ENCODE results near the gene POLQ. TPM values are rescaled to one million over a fixed set of nuclear protein-coding genes. Genes with fewer than 3 reads are reported as not detected.

Gene POLQ
- total RNA-seq, 1 experiment from 2014 or later, result 14.9 TPM

DNA sequence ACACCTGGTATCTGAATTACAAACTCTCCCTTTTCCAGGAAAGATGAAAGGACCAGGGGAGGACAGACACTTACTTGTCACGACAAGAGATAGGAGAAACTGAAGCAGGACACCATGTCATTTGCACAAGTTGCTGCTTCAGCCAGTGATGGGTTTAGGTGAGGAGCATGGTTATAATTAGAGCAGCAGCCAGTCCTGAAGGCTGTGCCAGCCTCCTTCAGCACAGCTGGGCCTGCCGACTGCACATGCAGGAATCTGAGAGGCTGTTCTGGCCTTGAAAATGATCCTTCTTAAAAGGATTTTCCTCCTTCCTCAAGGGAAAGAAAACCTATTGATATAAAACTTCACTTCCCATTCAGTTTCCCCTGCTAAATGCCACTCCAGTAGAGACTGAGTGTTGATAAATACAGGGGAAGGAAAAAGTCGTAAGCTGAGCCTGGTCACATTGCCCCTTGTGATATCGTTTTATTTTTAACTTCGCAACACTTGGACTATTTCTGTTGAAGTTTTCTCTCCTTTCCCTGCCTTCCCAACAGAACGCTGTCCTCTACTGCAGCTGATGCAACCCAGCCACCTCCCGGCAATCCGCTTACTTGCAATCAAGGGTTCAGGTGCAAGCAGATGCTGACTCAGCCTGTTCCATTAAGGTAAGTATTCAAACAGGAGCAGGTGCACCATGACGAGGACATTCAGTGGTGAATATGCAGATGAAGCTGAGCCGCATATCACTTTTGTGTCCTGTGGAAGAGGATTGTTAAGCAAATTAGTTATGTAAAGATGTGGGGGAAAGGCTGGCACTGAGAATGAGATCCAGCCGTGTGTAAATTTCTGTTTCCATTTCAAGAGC lies 47.3 kb upstream of the POLQ start, which contains the start of gene FBXO40 (continued):
- TF ChIP-seq FOXP4 (CRISPR knock-in tag; IDR thresholded peaks at IDR 0.05) (peak; percentile 71; the same call in 1 of the 2 replicates), SOX15 (CRISPR knock-in tag; IDR thresholded peaks at IDR 0.05) (no peak), E2F4 (CRISPR knock-in tag; IDR thresholded peaks at IDR 0.05; ENCODE audit: borderline replicate concordance, low read depth) (no peak), NFE2L1 (CRISPR knock-in tag; IDR thresholded peaks at IDR 0.05) (peak; percentile 100), NR1H2 (CRISPR knock-in tag; IDR thresholded peaks at IDR 0.05) (no peak), ZNF232 (CRISPR knock-in tag; IDR thresholded peaks at IDR 0.05) (peak; percentile 52; the same call in 1 of the 2 replicates), SMAD3 (CRISPR knock-in tag; IDR thresholded peaks at IDR 0.05; ENCODE audit: borderline replicate concordance) (no peak), HMGA2 (CRISPR knock-in tag; IDR thresholded peaks at IDR 0.05) (no peak), GABPB1 (CRISPR knock-in tag; IDR thresholded peaks at IDR 0.05) (peak; percentile 86), ZMAT4 (CRISPR knock-in tag; IDR thresholded peaks at IDR 0.05) (no peak), ETV6 (CRISPR knock-in tag; IDR thresholded peaks at IDR 0.05) (peak; percentile 74; the same call in 1 of the 2 replicates), TEAD1 (CRISPR knock-in tag; IDR thresholded peaks at IDR 0.05) (peak; percentile 90; the same call in 1 of the 2 replicates), ATF1 (CRISPR knock-in tag; IDR thresholded peaks at IDR 0.05) (no peak), ZNF317 (CRISPR knock-in tag; IDR thresholded peaks at IDR 0.05; ENCODE audit: borderline replicate concordance, low read depth) (no peak), CREM (CRISPR knock-in tag; IDR thresholded peaks at IDR 0.05) (peak; percentile 65; the same call in 1 of the 2 replicates), ELF4 (CRISPR knock-in tag; IDR thresholded peaks at IDR 0.05; ENCODE audit: low read depth) (no peak), ZNF219 (CRISPR knock-in tag; IDR thresholded peaks at IDR 0.05; ENCODE audit: borderline replicate concordance) (no peak), CTCF (IDR thresholded peaks at IDR 0.05) (no peak)
- TF ChIP-seq, protein P1, sequence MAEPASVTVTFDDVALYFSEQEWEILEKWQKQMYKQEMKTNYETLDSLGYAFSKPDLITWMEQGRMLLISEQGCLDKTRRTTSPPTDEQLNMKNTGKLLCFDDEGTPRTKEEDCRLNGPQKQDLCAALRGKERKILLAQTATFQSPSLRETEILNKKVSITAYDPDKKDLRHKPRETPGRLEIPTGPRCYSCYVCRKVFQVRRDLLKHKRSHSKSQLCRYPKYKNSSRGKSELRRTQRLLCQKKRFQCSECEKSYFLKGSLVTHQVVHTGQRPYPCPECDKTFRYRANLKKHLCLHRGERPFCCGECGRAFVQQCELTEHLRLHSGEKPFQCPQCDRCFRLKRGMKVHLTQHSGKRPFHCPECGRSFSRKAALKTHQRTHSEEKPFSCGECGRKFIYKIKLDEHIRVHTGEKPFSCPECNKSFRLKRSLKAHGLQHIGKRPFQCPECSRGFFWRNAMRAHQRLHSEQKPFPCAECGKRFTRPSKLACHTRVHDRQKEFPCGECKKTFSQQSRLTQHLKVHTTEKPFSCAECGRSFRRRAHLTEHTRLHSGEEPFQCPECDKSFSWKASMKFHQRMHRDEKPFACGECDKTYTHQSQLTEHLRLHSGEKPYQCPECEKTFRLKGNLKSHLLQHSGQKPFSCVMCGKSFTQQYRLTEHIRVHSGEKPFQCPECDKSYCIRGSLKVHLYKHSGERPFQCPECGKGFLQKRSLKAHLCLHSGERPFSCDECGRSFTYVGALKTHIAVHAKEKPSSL (CRISPR knock-in tag; conservative IDR thresholded peaks at IDR 0.05), result no peak
- TF ChIP-seq, protein P2, sequence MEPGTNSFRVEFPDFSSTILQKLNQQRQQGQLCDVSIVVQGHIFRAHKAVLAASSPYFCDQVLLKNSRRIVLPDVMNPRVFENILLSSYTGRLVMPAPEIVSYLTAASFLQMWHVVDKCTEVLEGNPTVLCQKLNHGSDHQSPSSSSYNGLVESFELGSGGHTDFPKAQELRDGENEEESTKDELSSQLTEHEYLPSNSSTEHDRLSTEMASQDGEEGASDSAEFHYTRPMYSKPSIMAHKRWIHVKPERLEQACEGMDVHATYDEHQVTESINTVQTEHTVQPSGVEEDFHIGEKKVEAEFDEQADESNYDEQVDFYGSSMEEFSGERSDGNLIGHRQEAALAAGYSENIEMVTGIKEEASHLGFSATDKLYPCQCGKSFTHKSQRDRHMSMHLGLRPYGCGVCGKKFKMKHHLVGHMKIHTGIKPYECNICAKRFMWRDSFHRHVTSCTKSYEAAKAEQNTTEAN (CRISPR knock-in tag; IDR thresholded peaks at IDR 0.05), result 0 out of 2 replicates have a peak, but pooled peaks have one; percentile 72
- TF ChIP-seq, protein P3, sequence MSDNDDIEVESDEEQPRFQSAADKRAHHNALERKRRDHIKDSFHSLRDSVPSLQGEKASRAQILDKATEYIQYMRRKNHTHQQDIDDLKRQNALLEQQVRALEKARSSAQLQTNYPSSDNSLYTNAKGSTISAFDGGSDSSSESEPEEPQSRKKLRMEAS (CRISPR knock-in tag; IDR thresholded peaks at IDR 0.05), result peak; percentile 63; the same call in 1 of the 2 replicates
- TF ChIP-seq, protein P4, sequence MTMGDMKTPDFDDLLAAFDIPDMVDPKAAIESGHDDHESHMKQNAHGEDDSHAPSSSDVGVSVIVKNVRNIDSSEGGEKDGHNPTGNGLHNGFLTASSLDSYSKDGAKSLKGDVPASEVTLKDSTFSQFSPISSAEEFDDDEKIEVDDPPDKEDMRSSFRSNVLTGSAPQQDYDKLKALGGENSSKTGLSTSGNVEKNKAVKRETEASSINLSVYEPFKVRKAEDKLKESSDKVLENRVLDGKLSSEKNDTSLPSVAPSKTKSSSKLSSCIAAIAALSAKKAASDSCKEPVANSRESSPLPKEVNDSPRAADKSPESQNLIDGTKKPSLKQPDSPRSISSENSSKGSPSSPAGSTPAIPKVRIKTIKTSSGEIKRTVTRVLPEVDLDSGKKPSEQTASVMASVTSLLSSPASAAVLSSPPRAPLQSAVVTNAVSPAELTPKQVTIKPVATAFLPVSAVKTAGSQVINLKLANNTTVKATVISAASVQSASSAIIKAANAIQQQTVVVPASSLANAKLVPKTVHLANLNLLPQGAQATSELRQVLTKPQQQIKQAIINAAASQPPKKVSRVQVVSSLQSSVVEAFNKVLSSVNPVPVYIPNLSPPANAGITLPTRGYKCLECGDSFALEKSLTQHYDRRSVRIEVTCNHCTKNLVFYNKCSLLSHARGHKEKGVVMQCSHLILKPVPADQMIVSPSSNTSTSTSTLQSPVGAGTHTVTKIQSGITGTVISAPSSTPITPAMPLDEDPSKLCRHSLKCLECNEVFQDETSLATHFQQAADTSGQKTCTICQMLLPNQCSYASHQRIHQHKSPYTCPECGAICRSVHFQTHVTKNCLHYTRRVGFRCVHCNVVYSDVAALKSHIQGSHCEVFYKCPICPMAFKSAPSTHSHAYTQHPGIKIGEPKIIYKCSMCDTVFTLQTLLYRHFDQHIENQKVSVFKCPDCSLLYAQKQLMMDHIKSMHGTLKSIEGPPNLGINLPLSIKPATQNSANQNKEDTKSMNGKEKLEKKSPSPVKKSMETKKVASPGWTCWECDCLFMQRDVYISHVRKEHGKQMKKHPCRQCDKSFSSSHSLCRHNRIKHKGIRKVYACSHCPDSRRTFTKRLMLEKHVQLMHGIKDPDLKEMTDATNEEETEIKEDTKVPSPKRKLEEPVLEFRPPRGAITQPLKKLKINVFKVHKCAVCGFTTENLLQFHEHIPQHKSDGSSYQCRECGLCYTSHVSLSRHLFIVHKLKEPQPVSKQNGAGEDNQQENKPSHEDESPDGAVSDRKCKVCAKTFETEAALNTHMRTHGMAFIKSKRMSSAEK (CRISPR knock-in tag; IDR thresholded peaks at IDR 0.05; ENCODE audit: borderline replicate concordance), result peak; percentile 16
